HepG2 (cell line): ENCODE results near the gene GPR173. TPM values are rescaled to one million over a fixed set of nuclear protein-coding genes. Genes with fewer than 3 reads are reported as not detected.

Experiments
- ESRRA ChIP-seq: sonication (generic); formaldehyde crosslinking; IDR thresholded peaks from 2 replicates; pipeline ENCODE4 v1.5.1; 2020; ENCODE audit warnings: mild to moderate bottlenecking, low read depth, missing genetic modification reagents
- ETV5 ChIP-seq: IDR thresholded peaks from 2 replicates; pipeline ENCODE4 v1.6.1; 2018; ENCODE audit warnings: missing biosample characterization, missing genetic modification reagents, inconsistent platforms, borderline replicate concordance
- FOXJ3 ChIP-seq: sonication (generic); formaldehyde crosslinking; IDR thresholded peaks from 2 replicates; pipeline ENCODE4 v1.4.0; 2020; ENCODE audit warnings: missing genetic modification reagents, mild to moderate bottlenecking, borderline replicate concordance
- KLF16 ChIP-seq, 2 experiments: sonication (generic) in 1 of 2; formaldehyde crosslinking in 1 of 2; IDR thresholded peaks; 2 replicates each; pipeline versions ENCODE4 v1.6.1 to v1.8.0; 2016 to 2023; ENCODE audit warnings: missing genetic modification reagents in 2 of 2, missing compliant biosample characterization in 1 of 2
- NFYB ChIP-seq: sonication (generic); formaldehyde crosslinking; IDR thresholded peaks from 2 replicates; pipeline ENCODE4 v1.4.0; 2020; ENCODE audit warnings: missing genetic modification reagents
- NFYC ChIP-seq: IDR thresholded peaks from 2 replicates; pipeline ENCODE4 v1.6.1; 2016; ENCODE audit warnings: missing genetic modification reagents, missing compliant biosample characterization
- RXRB ChIP-seq: IDR thresholded peaks from 2 replicates; pipeline ENCODE4 v1.6.1; 2016; ENCODE audit warnings: borderline replicate concordance, missing genetic modification reagents, missing compliant biosample characterization
- SP140L ChIP-seq: sonication (generic); formaldehyde crosslinking; IDR thresholded peaks from 2 replicates; pipeline ENCODE4 v1.4.0; 2020; ENCODE audit warnings: missing genetic modification reagents, borderline replicate concordance
- TSC22D2 ChIP-seq: sonication (generic); formaldehyde crosslinking; IDR thresholded peaks from 2 replicates; pipeline ENCODE4 v1.5.1; 2020; ENCODE audit warnings: missing genetic modification reagents, mild to moderate bottlenecking, borderline replicate concordance
- ZFP62 ChIP-seq: sonication (generic); formaldehyde crosslinking; IDR thresholded peaks from 2 replicates; pipeline ENCODE4 v1.4.0; 2020; ENCODE audit warnings: missing genetic modification reagents
- ZNF136 ChIP-seq: sonication (generic); formaldehyde crosslinking; IDR thresholded peaks from 2 replicates; pipeline ENCODE4 v1.8.1; 2022; ENCODE audit warnings: low read depth, mild to moderate bottlenecking, moderate library complexity, missing genetic modification reagents
- ZNF296 ChIP-seq: sonication (generic); formaldehyde crosslinking; conservative IDR thresholded peaks from 2 replicates; pipeline ENCODE4 v1.5.0; 2020; ENCODE audit warnings: mild to moderate bottlenecking, missing genetic modification reagents
- ZSCAN25 ChIP-seq: sonication (generic); formaldehyde crosslinking; IDR thresholded peaks from 2 replicates; pipeline ENCODE4 v1.8.0; 2022; ENCODE audit warnings: mild to moderate bottlenecking, missing genetic modification reagents
- polyA plus RNA-seq, 8 experiments: library from polyadenylated mRNA; depleted of rRNA in 3 of 8; stranded (reverse) in 7 of 8; unstranded in 1 of 8; fragments of >200 nt; fragmentation: Illumina TruSeq in 4 of 8; extraction: Trizol in 4 of 8; gene quantifications; 2 replicates each; pipeline versions ENCODE4 v1.2.1 to v1.2.3, GENCODE V29; 2011 to 2016; ENCODE audit warnings: low read depth in 4 of 8, missing spikeins in 1 of 8, mixed read lengths in 1 of 8; ENCODE audit not compliant: insufficient read depth in 1 of 8
- total RNA-seq, 5 experiments: library from RNA; depleted of rRNA; stranded (reverse); fragments of >200 nt; fragmentation: Illumina TruSeq; extraction: Trizol; gene quantifications; 2 replicates each; pipeline ENCODE4 v1.2.3, GENCODE V29; 2016; ENCODE audit warnings: low read depth in 1 of 5
- TF ChIP-seq, protein P1 (sequence below): sonication (generic); formaldehyde crosslinking; IDR thresholded peaks from 2 replicates; pipeline ENCODE4 v1.5.1; 2020; ENCODE audit warnings: missing genetic modification reagents, mild to moderate bottlenecking, borderline replicate concordance
- TF ChIP-seq, protein P2 (sequence below): sonication (generic); formaldehyde crosslinking; IDR thresholded peaks from 2 replicates; pipeline ENCODE4 v1.4.0; 2020; ENCODE audit warnings: mild to moderate bottlenecking, missing genetic modification reagents
- TF ChIP-seq, protein P3 (sequence below): sonication (generic); formaldehyde crosslinking; IDR thresholded peaks from 2 replicates; pipeline ENCODE4 v1.5.0; 2020; ENCODE audit warnings: mild to moderate bottlenecking, missing genetic modification reagents, moderate library complexity
- TF ChIP-seq, protein P4 (sequence below): IDR thresholded peaks from 2 replicates; pipeline ENCODE4 v1.6.1; 2016; ENCODE audit warnings: low read depth, missing genetic modification reagents, missing compliant biosample characterization

GPR173 gene
- total and polyA plus RNA-seq, 2 of the 13 experiments (the other 11 are each of a cell fraction or from before 2014, with no cell fraction given) = 0.04 TPM; not detected in 1

DNA sequence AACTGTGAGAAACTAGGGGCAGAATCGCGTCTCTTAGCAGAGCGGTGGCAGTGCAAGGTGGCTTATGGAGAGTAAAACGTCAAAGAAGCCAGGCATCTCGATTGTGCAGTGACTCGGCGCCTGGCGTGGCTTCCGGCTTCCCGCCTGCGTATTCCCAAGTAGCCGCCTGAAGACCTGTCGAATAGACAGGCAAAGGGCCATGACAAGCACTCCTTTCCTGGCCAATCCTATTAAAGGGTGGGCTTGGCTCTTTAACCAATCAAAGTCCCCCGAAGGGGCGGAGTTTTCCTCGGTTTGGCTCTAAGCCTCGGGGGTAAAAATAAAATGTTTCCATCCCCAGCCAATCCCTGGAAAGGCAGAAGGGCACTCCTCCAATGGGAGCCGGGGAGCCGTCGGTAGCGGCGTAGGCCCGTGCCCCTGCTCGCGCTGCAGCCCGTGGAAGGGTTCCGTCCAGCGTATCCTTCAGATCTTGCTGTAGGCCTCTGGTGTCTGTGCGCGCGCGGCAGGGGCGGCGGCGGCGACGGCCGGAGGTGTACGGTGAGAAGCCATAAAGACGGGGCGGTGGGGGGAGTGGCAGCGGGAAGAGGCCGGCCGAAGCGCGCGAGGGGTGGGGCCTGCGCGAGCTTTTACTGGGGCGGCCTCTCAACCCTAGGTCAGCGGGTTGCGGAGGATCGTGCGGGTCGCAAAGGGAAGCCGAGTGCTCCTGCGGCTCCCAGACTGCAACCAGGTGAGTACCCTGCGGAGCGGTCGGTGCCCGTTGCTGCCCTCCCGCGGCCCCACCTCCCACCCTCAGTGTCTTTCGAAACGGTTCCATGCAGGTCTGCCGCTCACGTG, 45.4 kb downstream of the GPR173 start, which contains the start of gene KANTR (continued):
- no peak for TF ChIP-seq ZFP62 (CRISPR knock-in tag)
- TF ChIP-seq ZNF296 = no peak
- no peak for TF ChIP-seq RXRB (CRISPR knock-in tag)
- peak; percentile 83 for TF ChIP-seq NFYC (CRISPR knock-in tag)
- TF ChIP-seq ESRRA (CRISPR knock-in tag) = no peak
- no peak for TF ChIP-seq SP140L (CRISPR knock-in tag)
- TF ChIP-seq FOXJ3 (CRISPR knock-in tag) = no peak
- no peak for TF ChIP-seq ZSCAN25 (CRISPR knock-in tag)
- peak; percentile 26; the same call in 1 of the 2 replicates for TF ChIP-seq ETV5 (CRISPR knock-in tag)
- TF ChIP-seq, protein P1, sequence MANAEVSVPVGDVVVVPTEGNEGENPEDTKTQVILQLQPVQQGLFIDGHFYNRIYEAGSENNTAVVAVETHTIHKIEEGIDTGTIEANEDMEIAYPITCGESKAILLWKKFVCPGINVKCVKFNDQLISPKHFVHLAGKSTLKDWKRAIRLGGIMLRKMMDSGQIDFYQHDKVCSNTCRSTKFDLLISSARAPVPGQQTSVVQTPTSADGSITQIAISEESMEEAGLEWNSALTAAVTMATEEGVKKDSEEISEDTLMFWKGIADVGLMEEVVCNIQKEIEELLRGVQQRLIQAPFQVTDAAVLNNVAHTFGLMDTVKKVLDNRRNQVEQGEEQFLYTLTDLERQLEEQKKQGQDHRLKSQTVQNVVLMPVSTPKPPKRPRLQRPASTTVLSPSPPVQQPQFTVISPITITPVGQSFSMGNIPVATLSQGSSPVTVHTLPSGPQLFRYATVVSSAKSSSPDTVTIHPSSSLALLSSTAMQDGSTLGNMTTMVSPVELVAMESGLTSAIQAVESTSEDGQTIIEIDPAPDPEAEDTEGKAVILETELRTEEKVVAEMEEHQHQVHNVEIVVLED (CRISPR knock-in tag) = no peak; the same call in 1 of the 2 replicates
- TF ChIP-seq KLF16 (CRISPR knock-in tag; IDR thresholded peaks at IDR 0.05) = no peak
- TF ChIP-seq, protein P2, sequence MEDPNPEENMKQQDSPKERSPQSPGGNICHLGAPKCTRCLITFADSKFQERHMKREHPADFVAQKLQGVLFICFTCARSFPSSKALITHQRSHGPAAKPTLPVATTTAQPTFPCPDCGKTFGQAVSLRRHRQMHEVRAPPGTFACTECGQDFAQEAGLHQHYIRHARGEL (CRISPR knock-in tag) = no peak
- peak; percentile 83 for TF ChIP-seq NFYB (CRISPR knock-in tag)
- TF ChIP-seq, protein P3, sequence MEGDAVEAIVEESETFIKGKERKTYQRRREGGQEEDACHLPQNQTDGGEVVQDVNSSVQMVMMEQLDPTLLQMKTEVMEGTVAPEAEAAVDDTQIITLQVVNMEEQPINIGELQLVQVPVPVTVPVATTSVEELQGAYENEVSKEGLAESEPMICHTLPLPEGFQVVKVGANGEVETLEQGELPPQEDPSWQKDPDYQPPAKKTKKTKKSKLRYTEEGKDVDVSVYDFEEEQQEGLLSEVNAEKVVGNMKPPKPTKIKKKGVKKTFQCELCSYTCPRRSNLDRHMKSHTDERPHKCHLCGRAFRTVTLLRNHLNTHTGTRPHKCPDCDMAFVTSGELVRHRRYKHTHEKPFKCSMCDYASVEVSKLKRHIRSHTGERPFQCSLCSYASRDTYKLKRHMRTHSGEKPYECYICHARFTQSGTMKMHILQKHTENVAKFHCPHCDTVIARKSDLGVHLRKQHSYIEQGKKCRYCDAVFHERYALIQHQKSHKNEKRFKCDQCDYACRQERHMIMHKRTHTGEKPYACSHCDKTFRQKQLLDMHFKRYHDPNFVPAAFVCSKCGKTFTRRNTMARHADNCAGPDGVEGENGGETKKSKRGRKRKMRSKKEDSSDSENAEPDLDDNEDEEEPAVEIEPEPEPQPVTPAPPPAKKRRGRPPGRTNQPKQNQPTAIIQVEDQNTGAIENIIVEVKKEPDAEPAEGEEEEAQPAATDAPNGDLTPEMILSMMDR (CRISPR knock-in tag) = no peak; the same call in 1 of the 2 replicates
- no peak for TF ChIP-seq TSC22D2 (CRISPR knock-in tag)
- no peak for TF ChIP-seq ZNF136 (CRISPR knock-in tag)
- TF ChIP-seq, protein P4, sequence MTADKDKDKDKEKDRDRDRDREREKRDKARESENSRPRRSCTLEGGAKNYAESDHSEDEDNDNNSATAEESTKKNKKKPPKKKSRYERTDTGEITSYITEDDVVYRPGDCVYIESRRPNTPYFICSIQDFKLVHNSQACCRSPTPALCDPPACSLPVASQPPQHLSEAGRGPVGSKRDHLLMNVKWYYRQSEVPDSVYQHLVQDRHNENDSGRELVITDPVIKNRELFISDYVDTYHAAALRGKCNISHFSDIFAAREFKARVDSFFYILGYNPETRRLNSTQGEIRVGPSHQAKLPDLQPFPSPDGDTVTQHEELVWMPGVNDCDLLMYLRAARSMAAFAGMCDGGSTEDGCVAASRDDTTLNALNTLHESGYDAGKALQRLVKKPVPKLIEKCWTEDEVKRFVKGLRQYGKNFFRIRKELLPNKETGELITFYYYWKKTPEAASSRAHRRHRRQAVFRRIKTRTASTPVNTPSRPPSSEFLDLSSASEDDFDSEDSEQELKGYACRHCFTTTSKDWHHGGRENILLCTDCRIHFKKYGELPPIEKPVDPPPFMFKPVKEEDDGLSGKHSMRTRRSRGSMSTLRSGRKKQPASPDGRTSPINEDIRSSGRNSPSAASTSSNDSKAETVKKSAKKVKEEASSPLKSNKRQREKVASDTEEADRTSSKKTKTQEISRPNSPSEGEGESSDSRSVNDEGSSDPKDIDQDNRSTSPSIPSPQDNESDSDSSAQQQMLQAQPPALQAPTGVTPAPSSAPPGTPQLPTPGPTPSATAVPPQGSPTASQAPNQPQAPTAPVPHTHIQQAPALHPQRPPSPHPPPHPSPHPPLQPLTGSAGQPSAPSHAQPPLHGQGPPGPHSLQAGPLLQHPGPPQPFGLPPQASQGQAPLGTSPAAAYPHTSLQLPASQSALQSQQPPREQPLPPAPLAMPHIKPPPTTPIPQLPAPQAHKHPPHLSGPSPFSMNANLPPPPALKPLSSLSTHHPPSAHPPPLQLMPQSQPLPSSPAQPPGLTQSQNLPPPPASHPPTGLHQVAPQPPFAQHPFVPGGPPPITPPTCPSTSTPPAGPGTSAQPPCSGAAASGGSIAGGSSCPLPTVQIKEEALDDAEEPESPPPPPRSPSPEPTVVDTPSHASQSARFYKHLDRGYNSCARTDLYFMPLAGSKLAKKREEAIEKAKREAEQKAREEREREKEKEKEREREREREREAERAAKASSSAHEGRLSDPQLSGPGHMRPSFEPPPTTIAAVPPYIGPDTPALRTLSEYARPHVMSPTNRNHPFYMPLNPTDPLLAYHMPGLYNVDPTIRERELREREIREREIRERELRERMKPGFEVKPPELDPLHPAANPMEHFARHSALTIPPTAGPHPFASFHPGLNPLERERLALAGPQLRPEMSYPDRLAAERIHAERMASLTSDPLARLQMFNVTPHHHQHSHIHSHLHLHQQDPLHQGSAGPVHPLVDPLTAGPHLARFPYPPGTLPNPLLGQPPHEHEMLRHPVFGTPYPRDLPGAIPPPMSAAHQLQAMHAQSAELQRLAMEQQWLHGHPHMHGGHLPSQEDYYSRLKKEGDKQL (CRISPR knock-in tag) = no peak
